DMS 273 (cell line): ENCODE measurements around the gene DGKG.

Experiments used
- DNase-seq: peaks from one replicate; lab custom pipeline; 2025; ENCODE audit not compliant: unreplicated experiment; lab: John Stamatoyannopoulos, UW

The DGKG gene

DNA sequence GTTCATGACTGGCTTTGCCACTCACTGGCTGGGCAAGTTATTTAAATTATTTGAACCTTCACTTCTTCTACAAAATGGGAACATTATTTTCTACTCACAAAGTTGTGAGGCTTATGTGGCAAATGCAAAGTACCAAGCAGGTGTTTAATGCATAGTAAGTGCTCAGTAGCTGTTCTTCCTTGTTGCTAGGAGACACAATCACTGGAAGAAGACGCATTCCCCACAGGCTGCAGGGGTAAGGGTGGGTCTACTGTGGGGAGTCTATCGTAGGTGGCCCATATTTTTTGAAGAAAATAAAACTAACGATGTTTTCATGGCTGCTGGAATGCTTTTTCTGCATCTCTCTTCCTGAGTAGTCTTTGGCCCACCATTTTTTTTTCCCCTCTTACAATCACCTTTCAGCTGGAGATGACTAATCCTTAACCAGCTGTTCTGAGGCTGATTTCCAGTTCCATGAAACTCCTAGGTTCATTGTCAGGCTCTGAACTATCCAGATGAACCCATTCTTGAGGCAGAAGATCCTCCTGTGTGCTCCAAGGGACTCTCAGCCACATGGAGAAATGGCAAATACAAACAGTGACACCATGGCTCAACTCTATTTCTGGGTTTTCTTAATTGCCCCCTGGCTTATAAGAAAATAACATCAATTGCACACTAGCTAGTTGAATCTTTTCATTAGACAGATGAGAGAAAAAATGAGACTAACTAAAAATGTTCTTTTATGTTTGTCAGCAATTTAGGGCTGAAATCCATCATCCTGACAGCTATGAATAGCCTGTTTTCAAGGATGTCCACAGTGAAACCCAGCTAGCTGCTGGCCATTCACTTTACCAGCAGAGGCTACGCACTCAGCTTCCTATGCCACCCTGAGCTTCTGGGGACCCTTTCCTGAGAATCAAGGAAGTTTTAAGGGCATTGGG, 144.9 kb downstream of the DGKG start:
- DNase-seq: peak; percentile 49

DNA sequence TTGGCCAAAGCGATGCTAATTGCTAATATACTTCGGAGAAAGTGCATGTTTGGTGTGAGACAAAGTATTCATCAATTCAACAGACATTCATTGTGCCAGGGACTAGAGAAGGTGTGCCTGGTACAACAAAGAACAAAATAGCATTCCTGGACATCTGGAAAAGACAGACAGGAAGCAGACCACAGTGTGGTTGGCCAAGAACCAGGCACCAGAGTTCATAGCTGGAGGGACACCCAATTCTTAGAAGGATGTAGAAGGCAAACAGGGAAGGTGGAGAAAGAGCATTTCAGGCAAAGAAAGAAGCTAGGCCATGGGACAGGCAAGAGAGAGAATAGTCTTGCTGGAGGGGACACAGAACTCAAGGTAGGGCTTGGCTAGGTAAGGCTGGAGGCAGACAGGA, 147.4 kb downstream of the DGKG start:
- no peak for DNase-seq

DNA sequence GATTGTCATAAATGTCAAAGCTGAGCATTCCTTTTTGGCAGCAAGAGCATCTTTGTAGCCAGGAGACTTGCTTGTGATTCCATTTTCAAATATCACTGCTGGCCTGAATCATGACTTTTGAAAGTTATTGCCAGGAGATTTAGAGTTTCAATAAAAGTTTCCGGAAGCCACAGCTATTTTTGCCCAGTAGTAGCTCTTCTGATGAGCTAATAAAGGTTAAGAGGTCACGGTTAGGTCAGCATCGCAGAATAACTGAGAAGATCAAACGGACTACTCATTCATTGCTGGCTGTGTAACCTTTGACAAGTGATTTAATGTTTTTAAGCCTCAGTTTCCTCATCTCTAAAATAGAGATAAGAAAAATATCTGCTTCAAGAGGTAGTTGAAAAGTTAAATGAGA, 148.1 kb downstream of the DGKG start:
- DNase-seq: no peak

DNA sequence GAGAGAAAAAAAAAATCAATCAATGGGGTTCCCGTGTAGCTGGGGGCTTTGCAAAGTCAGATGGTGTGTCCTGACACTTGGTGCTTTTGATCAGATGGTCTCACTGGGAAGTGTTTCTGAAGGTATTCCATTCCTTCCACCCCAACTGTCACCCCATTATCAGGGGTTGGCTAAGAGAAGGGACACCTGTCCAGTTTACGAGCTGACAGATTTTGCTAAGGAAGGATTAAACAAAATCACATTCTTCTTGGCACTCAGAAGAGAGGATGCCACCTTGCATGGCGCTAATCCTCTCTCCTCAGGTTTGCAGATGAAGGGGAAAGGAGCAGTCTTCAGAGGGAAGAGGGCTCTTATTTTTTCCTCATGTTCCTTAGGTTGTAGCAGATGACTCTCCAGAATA, 149.4 kb downstream of the DGKG start:
- no peak for DNase-seq

DNA sequence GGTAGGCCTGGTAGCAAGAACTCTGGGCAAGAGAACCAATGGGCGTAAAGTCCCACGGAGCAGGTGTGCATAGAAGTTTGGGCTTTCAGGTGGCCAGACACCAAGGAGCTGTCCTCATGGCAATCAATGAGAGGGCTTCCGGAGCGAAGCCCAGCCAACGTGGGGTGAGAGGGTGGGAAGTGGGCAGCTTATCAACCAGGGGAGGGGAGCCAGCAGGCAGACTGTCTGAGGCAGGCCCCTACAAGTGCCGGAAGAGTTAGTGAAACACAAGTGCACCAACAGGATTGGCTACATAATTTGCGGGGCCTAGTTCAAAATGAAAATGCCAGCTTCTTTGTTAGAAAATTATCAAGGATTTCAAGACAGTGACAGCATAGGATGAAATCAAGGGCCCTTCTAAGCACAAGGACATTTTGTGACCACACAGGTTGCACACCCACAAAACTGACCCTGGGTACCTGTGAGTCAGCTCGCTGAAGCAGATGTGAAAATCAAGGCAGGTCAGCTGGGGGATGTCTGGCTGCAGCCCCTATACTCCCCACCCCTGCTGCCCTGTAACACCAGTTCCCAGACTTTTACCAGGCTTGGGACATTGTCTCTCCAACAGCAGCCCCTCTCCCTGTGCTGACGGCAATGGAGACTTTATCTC, 151.1 kb downstream of the DGKG start:
- no peak for DNase-seq

DNA sequence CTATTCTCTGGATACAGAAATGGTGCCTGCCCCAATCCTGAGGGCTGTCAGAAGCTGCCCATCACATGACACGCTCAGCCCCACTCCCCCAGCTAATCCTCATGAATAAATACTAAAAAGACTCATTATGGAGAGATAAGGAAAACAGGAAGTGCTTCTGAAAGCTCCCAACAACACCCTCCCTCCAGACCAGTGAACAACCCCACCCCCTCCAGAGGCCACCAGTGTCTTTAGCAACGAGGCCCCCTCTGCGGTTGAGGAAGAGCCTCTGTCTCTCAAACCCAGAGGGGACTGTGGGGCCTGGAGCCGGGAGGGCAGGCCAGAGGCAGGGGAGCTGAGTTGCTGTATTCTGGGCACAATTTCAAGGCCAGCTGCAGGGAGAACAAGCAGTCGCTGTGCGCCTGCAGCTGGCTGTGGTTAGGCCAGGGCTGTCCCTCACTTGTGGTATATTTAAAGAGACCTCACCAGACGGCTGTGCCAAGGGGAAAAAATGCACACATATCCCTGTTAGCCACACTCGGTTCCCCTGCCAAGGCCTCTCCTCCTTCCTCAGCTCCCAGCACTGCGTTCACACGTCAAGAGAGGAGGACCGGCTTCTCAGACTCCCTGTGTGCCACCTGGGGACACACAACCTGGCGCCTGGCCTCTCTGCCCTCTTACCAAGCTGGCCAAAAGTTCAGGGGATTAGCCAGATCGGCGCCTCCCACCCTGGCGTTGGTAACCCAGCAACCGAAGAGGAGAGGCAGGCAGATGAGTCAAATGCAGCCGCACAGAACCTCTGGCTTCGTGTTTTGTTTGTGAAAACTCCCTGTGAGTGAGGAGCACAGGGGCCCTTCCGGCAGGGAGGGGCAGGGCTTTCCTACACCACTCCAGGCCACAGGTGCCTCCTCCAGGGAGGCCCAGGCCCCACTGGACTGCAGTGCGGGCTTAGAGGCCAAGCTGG, 152.0 kb downstream of the DGKG start:
- peak; percentile 91 for DNase-seq

DNA sequence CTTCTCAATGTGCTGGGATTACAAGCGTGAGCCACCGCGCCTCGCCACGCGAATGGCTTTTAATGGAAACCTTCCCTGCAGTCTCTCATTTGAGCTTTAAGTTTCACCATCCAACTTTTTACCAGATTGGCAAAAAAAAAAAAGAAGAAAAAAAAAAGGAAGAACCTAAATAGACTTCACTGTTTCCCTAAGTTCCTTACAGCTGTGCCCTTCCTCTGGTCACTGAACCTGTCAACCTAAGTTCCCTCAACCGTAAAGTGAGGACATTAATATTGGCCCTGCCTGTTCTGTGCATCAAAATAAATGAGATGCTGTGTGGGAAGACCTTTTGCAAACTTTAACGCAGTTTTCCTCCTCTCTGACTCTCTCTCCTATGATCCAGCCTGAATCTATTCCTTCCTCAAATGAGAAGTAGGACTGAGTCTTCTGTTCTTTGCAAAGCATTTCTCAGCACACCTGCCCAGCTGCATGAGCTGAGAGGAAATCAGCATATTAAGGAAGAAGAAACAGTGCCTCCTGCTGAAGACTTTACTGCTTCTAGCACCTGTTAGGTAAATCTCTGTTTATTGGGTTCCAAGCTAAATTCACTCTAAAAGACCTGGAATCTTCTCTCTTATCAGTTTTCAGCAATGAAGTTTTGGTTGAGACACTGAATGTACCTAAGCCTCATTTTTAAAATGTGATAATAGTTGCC, 153.6 kb downstream of the DGKG start:
- no peak for DNase-seq

DNA sequence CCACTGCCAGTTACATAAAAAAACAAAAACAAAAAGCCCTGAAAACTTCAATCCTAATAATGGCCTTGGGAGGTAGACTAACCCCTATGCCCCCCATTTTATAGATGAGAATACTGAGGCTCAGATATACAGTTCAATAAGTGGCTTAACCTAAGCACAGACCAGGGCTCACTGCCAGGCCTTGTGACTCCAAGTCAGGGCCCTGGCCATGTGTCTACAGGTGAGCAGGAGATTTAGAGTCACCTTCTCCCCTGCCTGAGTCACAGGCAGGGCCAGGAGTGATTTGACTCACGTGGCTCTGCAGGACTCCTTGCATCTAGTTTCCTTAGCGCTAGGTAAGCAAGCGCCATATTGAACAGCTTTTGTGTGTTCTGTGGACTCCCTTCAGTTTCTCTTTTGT, 154.5 kb downstream of the DGKG start:
- no peak for DNase-seq

DNA sequence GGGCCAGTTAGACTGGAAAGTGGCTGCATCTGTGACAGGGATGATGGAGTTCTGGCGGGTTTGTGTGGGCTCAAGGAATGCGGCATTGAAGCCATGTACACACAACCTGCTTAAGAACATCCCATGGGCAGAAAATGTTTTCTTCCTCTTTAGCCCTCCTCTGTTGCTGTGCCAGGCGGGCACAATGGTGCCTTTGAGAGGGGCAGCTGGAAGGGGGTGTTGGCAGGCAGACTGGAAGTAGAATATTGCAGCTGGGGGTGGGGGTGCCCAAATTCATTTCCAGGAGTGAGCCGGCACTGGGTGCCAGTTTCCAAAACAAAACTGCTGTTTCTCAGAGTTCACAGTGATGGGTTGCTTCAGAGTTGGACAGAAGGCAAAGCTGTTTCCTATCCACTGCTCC, 161.3 kb downstream of the DGKG start:
- DNase-seq: no peak

DNA sequence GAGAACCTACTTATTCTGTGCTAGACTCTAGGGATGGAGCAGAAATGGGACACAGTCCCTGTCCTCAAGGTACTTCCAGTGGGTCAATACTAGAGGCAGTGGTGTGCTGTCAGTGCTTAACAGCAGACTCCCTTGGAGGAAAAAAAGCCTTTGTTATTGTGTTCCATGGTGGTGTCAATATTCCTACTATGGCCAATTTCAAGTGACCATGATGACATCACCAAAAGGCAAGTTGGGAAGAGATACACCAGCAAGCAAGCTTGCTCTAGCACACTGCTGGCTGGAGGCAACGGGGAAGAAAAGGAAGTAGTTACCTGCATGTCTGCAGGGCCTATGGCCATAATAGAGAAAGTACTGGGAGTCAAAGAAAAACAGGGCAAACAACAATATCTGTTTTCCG, 163.6 kb downstream of the DGKG start:
- DNase-seq: no peak

DNA sequence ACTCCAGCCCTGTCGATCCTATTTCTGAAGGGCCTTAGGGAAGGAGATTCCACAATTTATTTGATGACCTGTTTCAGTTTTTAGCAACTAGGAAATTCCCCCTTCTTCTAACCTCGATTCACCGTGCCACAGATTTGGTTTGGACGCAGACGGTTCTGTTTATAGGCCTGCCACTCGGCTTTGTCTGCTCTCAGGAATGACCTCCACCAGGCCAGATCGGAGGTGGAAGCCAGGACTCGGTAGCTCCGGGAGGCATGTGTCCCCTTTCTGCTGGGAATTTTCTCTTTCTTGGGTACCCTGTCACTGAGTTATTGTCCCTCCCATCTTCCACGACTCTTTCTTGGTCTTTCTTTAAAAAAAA, 167.6 kb downstream of the DGKG start:
- no peak for DNase-seq

DNA sequence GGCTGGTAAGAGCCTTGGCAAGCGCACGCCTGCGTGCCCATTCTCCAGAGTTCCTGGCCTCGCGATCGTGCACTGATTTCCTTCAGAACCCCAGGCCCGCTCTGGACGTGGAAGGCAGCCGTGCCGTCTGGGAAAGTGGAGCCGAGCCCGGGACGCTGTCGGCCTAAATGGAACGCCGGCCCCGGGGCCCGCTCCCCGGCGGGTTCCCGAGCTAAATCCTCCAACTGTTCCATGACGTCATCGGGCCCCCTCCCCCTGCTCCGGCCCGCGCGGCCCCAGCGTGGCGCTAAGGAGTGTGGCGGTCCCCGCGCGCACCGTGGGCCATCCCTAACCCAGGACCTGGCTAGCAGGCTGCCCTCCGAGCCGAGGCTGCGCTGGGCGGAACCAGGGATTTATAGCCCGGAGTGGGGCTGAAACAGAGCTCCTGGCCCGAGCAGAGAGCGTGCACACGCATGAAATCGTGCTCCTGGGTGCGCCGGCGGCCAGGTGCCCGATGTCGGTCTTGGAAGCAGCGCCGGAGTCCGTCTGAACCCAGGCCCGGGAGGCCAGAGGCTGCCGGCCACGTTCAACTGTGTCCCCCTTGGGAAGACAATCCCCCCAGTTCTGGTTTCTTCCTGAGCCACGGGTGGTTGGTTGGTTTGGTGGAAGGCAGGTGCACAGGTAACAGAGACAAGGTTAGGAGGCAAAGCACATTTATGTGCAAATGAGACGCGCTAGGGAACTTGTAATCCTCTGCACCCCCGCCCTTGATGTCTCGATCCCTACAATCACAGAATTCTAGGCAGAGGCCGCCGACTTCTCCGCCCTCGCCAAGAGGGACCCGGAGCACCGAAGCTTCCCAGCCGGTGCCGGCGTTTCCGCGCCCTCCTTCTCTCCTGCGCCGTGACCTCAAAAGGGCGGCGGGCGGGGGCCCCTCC, 168.2 kb downstream of the DGKG start:
- no peak for DNase-seq

DNA sequence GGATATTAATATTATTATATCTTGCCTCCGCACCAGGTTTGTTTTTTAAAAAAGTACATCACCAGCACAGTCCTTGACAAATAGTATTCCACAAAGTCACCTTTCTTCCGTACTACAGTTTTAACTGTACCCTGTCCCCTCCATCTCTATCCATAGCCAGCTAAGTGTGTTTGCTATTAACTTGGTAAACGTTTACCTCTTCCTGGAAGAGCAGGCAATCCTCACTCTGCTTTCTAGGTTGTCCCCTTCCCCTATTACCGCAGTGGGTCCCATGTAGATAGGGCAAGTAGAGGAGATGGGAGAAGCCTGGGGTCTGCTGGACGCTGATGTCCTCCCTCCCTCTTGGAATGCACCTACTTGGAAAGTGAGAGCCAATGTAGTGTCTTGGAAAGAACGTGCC, 169.2 kb downstream of the DGKG start:
- no peak for DNase-seq

DNA sequence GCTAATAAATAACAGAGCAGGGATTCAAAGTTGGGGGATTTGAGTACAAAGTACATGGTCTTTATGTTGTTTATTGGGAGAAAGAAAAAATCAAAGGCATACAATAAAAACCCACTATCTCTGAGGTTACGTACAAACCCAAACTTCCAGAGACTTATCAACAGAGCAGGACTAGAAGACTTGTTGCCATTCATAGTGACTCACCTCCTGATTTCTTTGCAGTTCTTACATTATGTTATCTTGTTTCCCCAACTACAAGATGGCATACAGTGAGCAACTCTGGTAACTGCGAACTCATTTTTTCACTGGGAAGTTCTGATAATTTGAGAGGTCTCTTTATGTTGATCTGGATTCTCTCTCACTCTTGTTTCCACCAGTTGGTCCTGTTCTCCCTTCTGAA, 172.5 kb downstream of the DGKG start:
- DNase-seq: no peak

DNA sequence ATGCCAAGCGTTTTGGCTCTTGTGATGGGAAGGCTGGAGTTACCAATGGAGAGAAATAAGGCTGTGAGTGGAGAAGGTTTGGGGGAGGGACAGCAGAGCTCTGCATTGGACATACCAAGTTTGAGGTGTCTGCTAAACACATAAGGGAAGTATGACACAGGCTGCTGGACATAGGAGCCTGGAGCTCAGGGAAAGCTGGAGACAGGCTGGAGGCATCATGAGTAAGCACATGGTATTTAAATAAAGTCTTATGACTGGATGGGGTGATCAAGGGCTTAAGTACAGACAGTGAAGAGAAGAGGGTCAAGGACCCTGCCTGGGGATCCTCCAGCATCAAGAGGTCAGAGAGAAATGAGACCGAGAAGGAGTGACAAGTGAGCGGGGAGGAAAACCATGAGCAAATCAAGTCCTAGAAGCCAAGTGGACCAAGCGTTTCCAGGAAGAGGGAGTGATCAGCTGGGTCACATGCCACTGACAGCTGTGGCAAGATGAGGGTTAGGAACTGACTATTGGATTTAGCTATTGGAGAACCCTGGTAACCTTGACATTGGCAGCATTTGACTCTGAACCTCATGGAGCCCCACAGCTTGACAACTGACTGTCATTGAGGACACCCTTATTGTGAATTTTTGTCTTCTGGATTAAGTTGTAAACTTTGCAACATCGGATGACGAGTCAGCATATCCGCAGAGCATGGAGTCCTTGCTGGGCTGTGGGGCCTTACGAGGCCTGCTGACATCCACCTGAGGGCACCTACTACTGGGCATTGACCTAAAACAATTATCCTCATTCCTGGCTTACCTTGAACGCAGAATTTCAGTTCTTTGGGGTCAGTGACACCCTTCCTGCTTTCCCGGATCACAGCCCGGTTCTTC, 174.4 kb downstream of the DGKG start:
- no peak for DNase-seq

DNA sequence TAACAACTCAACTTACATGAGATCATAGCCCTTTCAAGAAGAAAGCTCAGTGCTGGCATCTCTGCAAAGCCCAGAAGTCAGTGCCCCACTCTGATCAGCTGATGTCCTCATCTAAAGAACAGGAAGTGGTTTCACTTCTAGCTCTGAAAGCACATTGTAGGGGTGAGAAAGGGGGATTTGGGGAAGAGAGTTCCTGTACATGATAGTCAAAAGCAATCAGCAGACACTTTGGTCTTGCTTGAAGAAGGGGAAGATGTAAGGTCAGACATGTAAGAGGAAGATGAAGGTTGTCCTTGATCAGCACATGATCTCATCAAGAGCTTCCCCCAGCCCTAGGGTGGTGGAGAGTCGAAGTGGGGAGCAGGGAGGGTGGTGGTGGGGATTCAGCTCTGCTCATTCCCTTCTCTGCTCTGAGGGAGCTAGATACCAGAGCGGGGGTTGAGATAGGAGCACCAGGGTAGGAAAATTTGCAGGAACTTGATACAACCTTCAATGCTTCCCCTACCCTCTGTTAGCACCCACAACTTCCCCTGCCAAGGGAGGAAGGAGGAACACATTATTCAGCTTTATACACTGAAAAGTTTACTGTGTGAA, 176.7 kb downstream of the DGKG start:
- DNase-seq: no peak

DNA sequence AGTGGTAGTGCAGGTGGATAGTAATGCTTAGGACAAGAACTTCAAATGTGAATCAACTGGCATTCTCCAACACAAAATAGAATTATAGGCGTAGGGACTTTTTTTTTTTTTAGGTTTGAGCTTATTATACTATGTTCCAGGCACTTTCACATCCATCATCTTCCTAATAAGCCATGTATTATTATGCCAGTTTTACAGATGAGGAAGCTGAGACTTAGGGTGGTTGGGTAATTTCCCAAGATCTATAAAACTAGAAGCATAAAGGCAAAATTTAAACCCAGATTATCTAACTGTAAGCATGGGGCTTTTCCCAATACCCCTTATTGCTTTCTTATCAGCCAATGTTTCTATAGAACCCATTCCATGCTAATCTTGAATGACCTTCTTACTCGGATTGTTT, 178.0 kb downstream of the DGKG start:
- no peak for DNase-seq

DNA sequence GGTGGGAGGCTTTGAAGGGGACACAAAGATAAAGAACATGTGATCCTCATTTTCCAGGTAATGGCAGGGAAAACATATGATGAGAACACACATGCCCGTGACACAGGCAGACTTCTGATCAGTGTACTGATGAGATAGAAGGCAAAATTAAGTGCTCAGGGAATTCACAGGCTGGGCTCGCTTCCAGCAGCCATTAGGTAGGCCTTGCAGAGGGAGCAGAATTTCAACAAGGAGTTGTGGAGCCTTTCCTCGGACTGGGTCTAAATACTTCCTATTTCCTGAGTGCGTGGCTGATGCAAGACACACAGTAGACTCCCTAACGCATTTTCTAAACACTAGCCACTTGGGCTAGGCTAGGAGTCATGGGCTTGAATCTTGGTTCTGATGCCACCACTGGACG, 179.2 kb downstream of the DGKG start:
- peak; percentile 69 for DNase-seq

DNA sequence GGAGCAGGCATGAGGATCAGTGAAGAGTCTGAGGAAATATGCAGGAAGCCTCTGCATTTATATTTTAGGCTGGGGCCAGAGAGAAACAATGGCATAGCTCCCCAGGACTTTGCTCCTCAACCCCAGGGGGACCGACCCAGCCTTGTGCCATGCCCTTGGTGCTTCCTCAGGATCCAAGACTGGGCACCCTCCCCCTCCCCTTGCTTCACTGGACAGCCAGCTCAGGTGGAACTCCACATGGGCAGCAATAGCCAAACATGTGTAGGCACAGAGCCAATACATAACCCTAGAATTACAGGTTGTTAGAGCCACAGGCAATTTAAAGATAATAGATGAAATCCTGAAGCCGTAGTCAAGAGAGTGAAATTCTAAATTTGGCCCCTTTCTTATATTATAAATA, 180.1 kb downstream of the DGKG start:
- no peak for DNase-seq
